Natural killer cell (primary cell): Measurements from ENCODE around the gene ASCC3. TPM values are rescaled to one million over a fixed set of nuclear protein-coding genes. Genes with fewer than 3 reads are reported as not detected.

Source experiments
- ATAC-seq, 3 donors: fragments of 150-1000 bp in 2 of 3; fragments of 200-7000 bp in 1 of 3; cut with Tn5 transposase; 1 replicate in 1 of 3; 2 replicates in 2 of 3; pipeline ENCODE4 v1.10.0; 2021; ENCODE audit warnings: mild to moderate bottlenecking in 2 of 3, moderate library complexity in 2 of 3
- DNase-seq, 2 donors: peaks; one replicate each; pipeline versions ENCODE4 v3.0.0 to v3.0.0-alpha.2; 2013 to 2021; ENCODE audit warnings: mixed read lengths in 1 of 2
- H3K27ac ChIP-seq: one replicate; pipeline ENCODE4 v1.5.1; 2013; ENCODE audit warnings: mild to moderate bottlenecking, low read length
- H3K27me3 ChIP-seq: one replicate; pipeline ENCODE4 v1.6.1; 2013; ENCODE audit warnings: low read length; ENCODE audit not compliant: control insufficient read depth, insufficient read depth
- H3K36me3 ChIP-seq: one replicate; pipeline ENCODE4 v1.6.1; 2013; ENCODE audit warnings: low read length; ENCODE audit not compliant: control insufficient read depth, insufficient read depth
- H3K4me1 ChIP-seq: one replicate; pipeline ENCODE4 v1.6.1; 2013; ENCODE audit warnings: low read length; ENCODE audit not compliant: control insufficient read depth, insufficient read depth
- H3K4me3 ChIP-seq: one replicate; pipeline ENCODE4 v1.5.1; 2013; ENCODE audit warnings: low read length
- H3K9me3 ChIP-seq: one replicate; pipeline ENCODE4 v1.6.1; 2013; ENCODE audit warnings: low read length; ENCODE audit not compliant: control insufficient read depth, insufficient read depth
- H3K27ac Mint-ChIP-seq, 2 donors: one replicate each; pipeline ENCODE4 v1.8.0; 2022; ENCODE audit warnings: mild to moderate bottlenecking in 2 of 2, mixed read lengths in 2 of 2, moderate library complexity in 1 of 2
- H3K27me3 Mint-ChIP-seq, 2 donors: one replicate each; pipeline ENCODE4 v1.8.0; 2022; ENCODE audit warnings: low read depth in 2 of 2, mixed read lengths in 2 of 2
- H3K36me3 Mint-ChIP-seq: one replicate; pipeline ENCODE4 v1.8.0; 2022; ENCODE audit warnings: mixed read lengths
- H3K4me1 Mint-ChIP-seq, 2 donors: one replicate each; pipeline ENCODE4 v1.8.0; 2022; ENCODE audit warnings: mixed read lengths in 2 of 2
- H3K4me3 Mint-ChIP-seq: one replicate; pipeline ENCODE4 v1.8.0; 2022; ENCODE audit warnings: mild to moderate bottlenecking, moderate library complexity, mixed read lengths
- H3K9me3 Mint-ChIP-seq, 2 donors: one replicate each; pipeline ENCODE4 v1.8.0; 2022; ENCODE audit warnings: mixed read lengths in 2 of 2
- WGBS: methylation state at CpG from one replicate; pipeline ENCODE4 v1.1.7; 2013; ENCODE audit warnings: missing lambda C conversion rate; ENCODE audit not compliant: insufficient coverage; 5-methylcytosine and 5-hydroxymethylcytosine counted together
- intact Hi-C: fragments of 100-400 bp; cut with micrococcal nuclease; formaldehyde crosslinking; loops from one replicate; pipeline ENCODE4 v1.14.2; 2022
- total RNA-seq, 4 donors: library from RNA; stranded (reverse); fragments of 120-200 nt in 1 of 4; gene quantifications; one replicate each; pipeline versions ENCODE4 v1.2.3 to v1.2.4, GENCODE V29; 2013 to 2022
- TF ChIP-seq, protein P1 (sequence below): fragments of 200-600 bp; IDR thresholded peaks from one replicate; pipeline ENCODE4 v1.8.0; 2022; ENCODE audit warnings: antibody characterized with exemption

The ASCC3 gene
- total RNA-seq, 3 donors from 2014 or later (not counting 1 experiment from before 2014, with no cell fraction given): 42.3 to 50.0 (median 44.1) TPM

GRCh38 chr6:100724696-100725095 is 156.4 kb downstream of the ASCC3 start:
- no peak overlapping the region for H3K4me3 ChIP-seq
- H3K27ac Mint-ChIP-seq: no peak overlapping the region
- peaks cover 9 to 14% of the 10 kb centered on the region in 2 donors for H3K4me1 Mint-ChIP-seq
- H3K9me3 ChIP-seq: no peaks in the 10 kb centered on the region
- no peaks in the 10 kb centered on the region for H3K27me3 ChIP-seq
- peaks cover 5% of the 10 kb centered on the region for H3K36me3 ChIP-seq
- no peak for ATAC-seq
- no peaks in the 10 kb centered on the region for H3K9me3 Mint-ChIP-seq
- no peaks in the 10 kb centered on the region for H3K4me1 ChIP-seq
- H3K4me3 Mint-ChIP-seq: no peak overlapping the region
- H3K27ac ChIP-seq: no peak overlapping the region
- intact Hi-C loops: loop anchor here (5.0 kb wide), 1 partner anchor 722 kb away; no protein-coding TSS in a partner anchor
- no peaks in the 10 kb centered on the region for H3K27me3 Mint-ChIP-seq
- TF ChIP-seq, protein P1, sequence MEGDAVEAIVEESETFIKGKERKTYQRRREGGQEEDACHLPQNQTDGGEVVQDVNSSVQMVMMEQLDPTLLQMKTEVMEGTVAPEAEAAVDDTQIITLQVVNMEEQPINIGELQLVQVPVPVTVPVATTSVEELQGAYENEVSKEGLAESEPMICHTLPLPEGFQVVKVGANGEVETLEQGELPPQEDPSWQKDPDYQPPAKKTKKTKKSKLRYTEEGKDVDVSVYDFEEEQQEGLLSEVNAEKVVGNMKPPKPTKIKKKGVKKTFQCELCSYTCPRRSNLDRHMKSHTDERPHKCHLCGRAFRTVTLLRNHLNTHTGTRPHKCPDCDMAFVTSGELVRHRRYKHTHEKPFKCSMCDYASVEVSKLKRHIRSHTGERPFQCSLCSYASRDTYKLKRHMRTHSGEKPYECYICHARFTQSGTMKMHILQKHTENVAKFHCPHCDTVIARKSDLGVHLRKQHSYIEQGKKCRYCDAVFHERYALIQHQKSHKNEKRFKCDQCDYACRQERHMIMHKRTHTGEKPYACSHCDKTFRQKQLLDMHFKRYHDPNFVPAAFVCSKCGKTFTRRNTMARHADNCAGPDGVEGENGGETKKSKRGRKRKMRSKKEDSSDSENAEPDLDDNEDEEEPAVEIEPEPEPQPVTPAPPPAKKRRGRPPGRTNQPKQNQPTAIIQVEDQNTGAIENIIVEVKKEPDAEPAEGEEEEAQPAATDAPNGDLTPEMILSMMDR: no peak
- H3K36me3 Mint-ChIP-seq: no peaks in the 10 kb centered on the region
- no peak for DNase-seq
- 88% methylated on average over 2 of the region's 5 CpGs for WGBS

DNA sequence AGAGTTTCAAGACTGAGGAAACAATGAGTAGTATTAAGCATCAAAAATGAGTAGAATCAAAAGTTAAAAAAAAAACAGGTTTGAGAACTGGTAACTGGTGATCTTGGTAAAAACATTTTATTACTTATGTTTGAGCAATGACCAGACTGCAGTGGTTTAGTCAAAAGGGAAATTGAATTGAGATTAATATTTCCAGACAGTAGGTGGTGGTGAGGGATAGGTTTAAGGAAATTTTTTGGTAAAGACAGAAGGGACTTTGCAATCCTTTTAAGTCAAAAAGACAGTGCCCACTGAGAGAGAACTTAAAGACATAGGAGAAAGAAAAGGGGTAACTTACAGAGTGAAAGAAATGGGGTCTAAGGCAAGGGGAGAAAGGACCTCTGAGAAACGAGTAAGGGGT is 156.9 kb downstream of the ASCC3 start:
- Mint-ChIP-seq H3K36me3 (no peaks in the 10 kb centered on the region), H3K9me3 (no peaks in the 10 kb centered on the region), H3K27ac (no peak overlapping the region), H3K4me3 (no peak overlapping the region), H3K27me3 (no peaks in the 10 kb centered on the region), H3K4me1 (peaks cover 11 to 15% of the 10 kb centered on the region in 2 donors)
- H3K27ac ChIP-seq: no peak overlapping the region
- intact Hi-C loops: loop anchor here (5.0 kb wide), 1 partner anchor 722 kb away; no protein-coding TSS in a partner anchor
- H3K9me3 ChIP-seq: no peaks in the 10 kb centered on the region
- DNase-seq (no peak), ATAC-seq (no peak)
- TF ChIP-seq, protein P1: no peak
- H3K27me3 ChIP-seq: no peaks in the 10 kb centered on the region
- H3K4me1 ChIP-seq: no peaks in the 10 kb centered on the region
- peaks cover 5% of the 10 kb centered on the region for H3K36me3 ChIP-seq
- WGBS: 94% methylated on average over 1 of the region's 1 CpG
- no peak overlapping the region for H3K4me3 ChIP-seq

- DNase-seq: no peak
- no peaks in the 10 kb centered on the region for H3K9me3 Mint-ChIP-seq
- Histone ChIP-seq H3K27me3 (no peaks in the 10 kb centered on the region), H3K4me3 (no peak overlapping the region), H3K4me1 (no peaks in the 10 kb centered on the region), H3K9me3 (no peaks in the 10 kb centered on the region), H3K27ac (no peak overlapping the region), H3K36me3 (peaks cover 5% of the 10 kb centered on the region)
- TF ChIP-seq, protein P1: no peak
- ATAC-seq: no peak
- no peak overlapping the region for H3K4me3 Mint-ChIP-seq
- no peaks in the 10 kb centered on the region for H3K36me3 Mint-ChIP-seq
- peaks cover 11% of the 10 kb centered on the region in 2 donors for H3K4me1 Mint-ChIP-seq
- intact Hi-C loops: loop anchor here (5.0 kb wide), 1 partner anchor 719 kb away; no protein-coding TSS in a partner anchor
- no peaks in the 10 kb centered on the region for H3K27me3 Mint-ChIP-seq
- peak overlapping the region in 1 of 2 donors; percentile 6 for H3K27ac Mint-ChIP-seq
These were observed 159.9 kb downstream of the ASCC3 start for GRCh38 chr6:100721256-100721655.
